Mesenchymal stem cell (in vitro differentiated cells and primary cell): ENCODE data around the gene JAGN1.
A peak's percentile ranks its signal among the peaks of the same experiment; 100 is the strongest.
"Not testable (repeated sequence)": the region's sequence is repeated elsewhere in the genome, so short reads cannot be mapped to it uniquely, and the experiment has no call there.

Source experiments
- DNase-seq: peaks from one replicate; pipeline ENCODE4 v3.0.0-alpha.2; 2013
- H2AFZ ChIP-seq: one replicate; pipeline ENCODE4 v1.6.1; 2013; ENCODE audit warnings: low read depth, mild to moderate bottlenecking, control low read depth, inconsistent platforms, low read length, moderate library complexity
- H2AK5ac ChIP-seq: 2 replicates; pipeline ENCODE4 v1.6.1; 2013; ENCODE audit warnings: low read length, moderate library complexity, mild to moderate bottlenecking, inconsistent platforms; ENCODE audit not compliant: severe bottlenecking
- H2BK120ac ChIP-seq: one replicate; pipeline ENCODE4 v1.6.1; 2013; ENCODE audit warnings: low read depth, mild to moderate bottlenecking, inconsistent platforms, low read length, moderate library complexity
- H2BK12ac ChIP-seq, 2 experiments: one replicate each; pipeline ENCODE4 v1.6.1; 2013; ENCODE audit warnings: inconsistent platforms in 2 of 2, low read length in 2 of 2, mild to moderate bottlenecking in 2 of 2, moderate library complexity in 2 of 2, control low read depth in 1 of 2
- H2BK15ac ChIP-seq: one replicate; pipeline ENCODE4 v1.6.1; 2013; ENCODE audit warnings: mild to moderate bottlenecking, low read depth, inconsistent platforms; ENCODE audit not compliant: poor library complexity, severe bottlenecking
- H2BK5ac ChIP-seq: 2 replicates; pipeline ENCODE4 v1.6.1; 2013; ENCODE audit warnings: low read depth, mild to moderate bottlenecking, low read length, control low read depth, inconsistent platforms; ENCODE audit not compliant: poor library complexity, severe bottlenecking
- H3K14ac ChIP-seq, 2 experiments: one replicate each; pipeline ENCODE4 v1.6.1; 2013; ENCODE audit warnings: inconsistent platforms in 2 of 2, low read length in 2 of 2, control low read depth in 1 of 2, mild to moderate bottlenecking in 1 of 2, moderate library complexity in 1 of 2
- H3K18ac ChIP-seq, 2 experiments: one replicate each; pipeline ENCODE4 v1.6.1; 2013; ENCODE audit warnings: inconsistent platforms in 2 of 2, low read length in 2 of 2, control low read depth in 1 of 2, low read depth in 1 of 2, mild to moderate bottlenecking in 1 of 2
- H3K23ac ChIP-seq, 2 experiments: one replicate each; pipeline ENCODE4 v1.6.1; 2013; ENCODE audit warnings: inconsistent platforms in 2 of 2, low read length in 2 of 2, mild to moderate bottlenecking in 2 of 2, moderate library complexity in 2 of 2, control low read depth in 1 of 2
- H3K27ac ChIP-seq: 2 replicates; pipeline ENCODE4 v1.5.1; 2013; ENCODE audit warnings: mild to moderate bottlenecking, moderate library complexity, low read length, control low read depth, inconsistent platforms; ENCODE audit not compliant: poor library complexity, severe bottlenecking
- H3K27me3 ChIP-seq, 2 experiments: 2 replicates each; pipeline versions ENCODE4 v1.6.1 to v1.7.0; 2013; ENCODE audit warnings: low read length in 2 of 2, mild to moderate bottlenecking in 2 of 2, moderate library complexity in 2 of 2, control low read depth in 1 of 2, inconsistent platforms in 1 of 2; ENCODE audit not compliant: control insufficient read depth in 1 of 2, insufficient read depth in 1 of 2
- H3K36me3 ChIP-seq, 2 experiments: 2 replicates each; pipeline versions ENCODE4 v1.6.1 to v1.7.0; 2013; ENCODE audit warnings: low read length in 2 of 2, control low read depth in 1 of 2, inconsistent platforms in 1 of 2, low read depth in 1 of 2, mild to moderate bottlenecking in 1 of 2; ENCODE audit not compliant: insufficient read depth in 2 of 2, control insufficient read depth in 1 of 2
- H3K4ac ChIP-seq, 2 experiments: one replicate each; pipeline ENCODE4 v1.6.1; 2013; ENCODE audit warnings: inconsistent platforms in 2 of 2, low read length in 2 of 2, mild to moderate bottlenecking in 2 of 2, moderate library complexity in 2 of 2, control low read depth in 1 of 2, low read depth in 1 of 2
- H3K4me1 ChIP-seq: 2 replicates; pipeline ENCODE4 v1.6.1; 2013; ENCODE audit warnings: low read depth, low read length, control low read depth; ENCODE audit not compliant: control insufficient read depth, insufficient read depth
- H3K4me2 ChIP-seq: 2 replicates; pipeline ENCODE4 v1.6.1; 2013; ENCODE audit warnings: low read length, mild to moderate bottlenecking, inconsistent platforms; ENCODE audit not compliant: poor library complexity, severe bottlenecking
- H3K4me3 ChIP-seq, 2 experiments: 2 replicates each; pipeline versions ENCODE4 v1.5.1 to v1.7.0; 2013; ENCODE audit warnings: low read length in 2 of 2, mild to moderate bottlenecking in 2 of 2, control low read depth in 1 of 2, low read depth in 1 of 2; ENCODE audit not compliant: insufficient read depth in 1 of 2
- H3K79me1 ChIP-seq: replicated peaks from 2 replicates; pipeline ENCODE4 v1.6.1; 2013; ENCODE audit warnings: mild to moderate bottlenecking, control low read depth, low read length, inconsistent platforms; ENCODE audit not compliant: poor library complexity, severe bottlenecking
- H3K9ac ChIP-seq: 2 replicates; pipeline ENCODE4 v1.7.0; 2013; ENCODE audit warnings: mild to moderate bottlenecking, low read length, moderate library complexity
- H3K9me3 ChIP-seq: 2 replicates; pipeline ENCODE4 v1.7.0; 2013; ENCODE audit warnings: mild to moderate bottlenecking, low read length; ENCODE audit not compliant: control insufficient read depth
- H4K8ac ChIP-seq: one replicate; pipeline ENCODE4 v1.6.1; 2013; ENCODE audit warnings: inconsistent platforms, mild to moderate bottlenecking, low read length, moderate library complexity
- H4K91ac ChIP-seq: one replicate; pipeline ENCODE4 v1.6.1; 2013; ENCODE audit warnings: mild to moderate bottlenecking, low read length, inconsistent platforms
- whole genome bisulfite sequencing: methylation state at CpG from one replicate; pipeline ENCODE4 v1.1.7; 2013; ENCODE audit warnings: mixed read lengths; 5-methylcytosine and 5-hydroxymethylcytosine counted together

The JAGN1 gene

DNA sequence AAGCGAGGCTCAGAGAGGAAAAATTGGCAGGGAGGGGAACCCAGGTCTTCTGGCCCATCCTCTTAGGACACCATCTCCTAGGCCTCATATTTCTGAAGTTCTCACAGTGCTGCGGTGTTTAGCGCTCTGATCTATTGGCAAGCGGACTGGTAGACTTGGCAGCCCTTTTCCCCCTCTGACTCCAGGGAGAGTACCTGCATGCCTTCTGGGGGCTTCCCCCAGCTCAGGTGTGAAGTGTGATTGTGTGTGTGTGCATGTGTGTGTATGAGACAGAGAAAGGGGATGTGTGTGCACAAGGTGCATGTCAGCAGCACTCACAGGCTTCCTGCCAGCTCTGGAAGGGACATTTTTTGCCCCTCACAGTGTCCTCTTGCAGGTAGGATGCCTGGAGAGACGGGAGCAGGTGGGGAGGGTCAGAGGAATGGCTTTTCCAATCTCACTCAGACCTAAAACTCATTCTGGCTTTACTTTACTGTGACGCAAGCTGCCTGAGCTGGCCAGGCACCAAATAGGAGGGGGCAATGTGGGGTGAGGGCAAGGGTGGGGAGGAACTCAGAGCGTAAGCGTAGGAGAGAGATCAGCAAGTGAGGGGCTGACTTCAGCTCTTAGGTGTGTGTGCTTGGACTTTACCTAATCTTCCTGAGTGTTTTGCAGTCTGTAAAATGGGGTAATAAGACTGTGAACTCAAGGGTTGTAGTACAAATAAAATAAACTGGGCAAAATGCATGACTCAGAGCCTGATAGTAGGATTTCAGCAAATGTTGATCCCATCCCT, 8.2 kb downstream of the JAGN1 start:
- no peak overlapping the region for H2AFZ ChIP-seq
- no peak overlapping the region for H3K9ac ChIP-seq
- H2BK15ac ChIP-seq: no peak overlapping the region
- H3K27ac ChIP-seq: peak overlapping the region; percentile 76
- peak overlapping the region; percentile 99 for H2AK5ac ChIP-seq
- DNase-seq: no peak
- WGBS: 84% methylated on average over 8 of the region's 8 CpGs
- peaks cover 9% of the 10 kb centered on the region for H3K79me1 ChIP-seq
- peaks cover 0 to 8% of the 10 kb centered on the region in 2 experiments for H3K36me3 ChIP-seq
- H3K4me1 ChIP-seq: peaks cover 28% of the 10 kb centered on the region
- H3K18ac ChIP-seq: no peak overlapping the region
- no peak overlapping the region for H3K4ac ChIP-seq
- no peak overlapping the region for H2BK5ac ChIP-seq
- H3K27me3 ChIP-seq: no peaks in the 10 kb centered on the region
- no peak overlapping the region for H3K14ac ChIP-seq
- H3K4me3 ChIP-seq: no peak overlapping the region
- no peak overlapping the region for H4K8ac ChIP-seq
- peak overlapping the region in 1 of 2 experiments; percentile 60 for H2BK12ac ChIP-seq
- H2BK120ac ChIP-seq: no peak overlapping the region
- peak overlapping the region; percentile 76 for H4K91ac ChIP-seq
- no peak overlapping the region for H3K23ac ChIP-seq
- no peak overlapping the region for H3K4me2 ChIP-seq
- no peaks in the 10 kb centered on the region for H3K9me3 ChIP-seq

DNA sequence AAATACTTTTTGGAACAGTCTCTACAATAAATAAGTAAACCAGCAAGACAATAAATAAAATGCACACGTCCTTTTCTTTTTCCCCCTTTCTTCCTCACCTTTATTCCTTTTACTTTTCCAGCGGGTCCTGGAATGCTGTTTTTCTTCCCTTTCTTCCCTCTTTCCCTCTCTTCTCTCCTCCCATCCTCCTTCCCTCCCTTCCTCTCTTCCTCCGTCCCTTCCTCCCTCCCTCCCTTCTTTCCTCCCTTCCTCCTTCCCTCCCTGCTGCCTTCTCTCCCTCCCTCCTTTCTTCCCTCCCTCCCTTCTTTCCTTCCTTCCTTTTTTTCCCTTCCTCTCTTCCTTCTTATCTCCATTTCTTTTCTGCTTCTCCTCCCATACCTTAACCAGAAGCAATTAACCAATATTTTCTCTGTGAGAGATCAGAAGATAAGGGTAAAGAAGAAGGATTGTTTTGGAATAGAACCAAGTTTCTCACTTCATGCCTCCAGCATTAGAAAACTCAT, 8.9 kb downstream of the JAGN1 start:
- Histone ChIP-seq H4K8ac (no peak overlapping the region), H3K4ac (no peak overlapping the region), H3K9me3 (no peaks in the 10 kb centered on the region), H3K79me1 (peaks cover 8% of the 10 kb centered on the region), H3K4me2 (no peak overlapping the region), H3K4me3 (no peak overlapping the region), H3K27ac (no peak overlapping the region), H2BK12ac (no peak overlapping the region), H4K91ac (no peak overlapping the region), H3K18ac (no peak overlapping the region), H2AK5ac (no peak overlapping the region), H2BK120ac (no peak overlapping the region), H2AFZ (no peak overlapping the region), H3K23ac (no peak overlapping the region), H3K27me3 (no peaks in the 10 kb centered on the region), H2BK15ac (no peak overlapping the region), H3K9ac (no peak overlapping the region), H3K4me1 (peaks cover 26% of the 10 kb centered on the region), H3K14ac (no peak overlapping the region), H2BK5ac (no peak overlapping the region), H3K36me3 (peaks cover 0 to 5% of the 10 kb centered on the region in 2 experiments)
- no peak for DNase-seq
- 73% methylated on average over 3 of the region's 3 CpGs for WGBS

- not testable (repeated sequence) for H3K27ac ChIP-seq, H2BK12ac ChIP-seq, H3K36me3 ChIP-seq, H2BK5ac ChIP-seq, H3K23ac ChIP-seq, H3K27me3 ChIP-seq, H3K4me3 ChIP-seq, H3K18ac ChIP-seq, H2AFZ ChIP-seq, H3K4me2 ChIP-seq, H3K79me1 ChIP-seq, DNase-seq, H4K8ac ChIP-seq, H3K14ac ChIP-seq, H3K4ac ChIP-seq, H4K91ac ChIP-seq, H2BK15ac ChIP-seq, H2AK5ac ChIP-seq, H2BK120ac ChIP-seq, H3K9ac ChIP-seq, H3K9me3 ChIP-seq
- 96% methylated on average over 5 of the region's 6 CpGs for WGBS
- peaks cover 26% of the 10 kb centered on the region for H3K4me1 ChIP-seq
Observed at GRCh38 chr3:9900965-9901415, 10.6 kb downstream of the JAGN1 start.

DNA sequence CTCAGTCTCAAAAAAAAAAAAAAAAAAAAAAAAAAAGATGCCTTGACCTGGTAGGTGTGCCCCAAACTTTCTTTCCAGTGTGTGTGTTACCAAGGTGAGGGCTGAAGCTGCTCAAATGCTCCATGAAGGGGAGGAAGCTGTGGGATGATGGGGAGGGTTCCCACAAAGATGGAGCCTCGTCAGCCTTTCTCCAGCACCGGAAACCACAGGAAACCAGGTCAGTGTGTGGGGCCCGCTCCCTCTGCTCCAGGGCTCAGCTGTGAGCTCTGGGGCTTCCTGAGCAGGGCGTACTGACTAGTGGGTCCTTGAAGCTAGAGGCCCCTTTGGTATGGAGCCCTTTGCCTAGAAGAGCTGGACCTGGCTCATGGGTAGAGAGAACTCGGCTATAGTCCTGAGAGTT, 11.6 kb downstream of the JAGN1 start:
- Histone ChIP-seq H4K8ac (no peak overlapping the region), H3K9ac (no peak overlapping the region), H3K79me1 (peaks cover 2% of the 10 kb centered on the region), H3K4me3 (no peak overlapping the region), H2BK12ac (no peak overlapping the region), H2AK5ac (no peak overlapping the region), H4K91ac (no peak overlapping the region), H3K27ac (no peak overlapping the region), H2BK5ac (no peak overlapping the region), H3K4me2 (no peak overlapping the region), H2BK15ac (no peak overlapping the region), H3K23ac (no peak overlapping the region), H3K9me3 (no peaks in the 10 kb centered on the region), H2AFZ (no peak overlapping the region), H3K18ac (no peak overlapping the region), H3K14ac (no peak overlapping the region), H3K36me3 (no peaks in the 10 kb centered on the region), H2BK120ac (no peak overlapping the region), H3K27me3 (no peaks in the 10 kb centered on the region), H3K4ac (no peak overlapping the region), H3K4me1 (peaks cover 21% of the 10 kb centered on the region)
- WGBS: 93% methylated on average over 5 of the region's 5 CpGs
- DNase-seq: no peak
